VCaP (cell line): ENCODE results near the gene LRRC75B.

Experiments used
- H3K27ac ChIP-seq: fragments of 450-650 bp; 2 replicates; pipeline ENCODE4 v1.5.1; 2017
- CTCF ChIP-seq: fragments of 450-650 bp; conservative IDR thresholded peaks from 2 replicates; pipeline ENCODE4 v1.5.1; 2017; ENCODE audit warnings: mild to moderate bottlenecking, moderate library complexity

LRRC75B gene

GRCh38 chr22:24536089-24536488, 56.8 kb downstream of the LRRC75B start:
- H3K27ac ChIP-seq: no peak overlapping the region
- TF ChIP-seq CTCF: no peak
